ENCODE results near the gene HCN2. TPM values are rescaled to one million over a fixed set of nuclear protein-coding genes. Genes with fewer than 3 reads are reported as not detected.

The HCN2 gene
- total and polyA plus RNA-seq, 2 of the 13 experiments (the other 11 are each of a cell fraction or from before 2014, with no cell fraction given): 0.01 TPM; not detected in 1

- Histone ChIP-seq H3K79me2 (ENCODE audit: insufficient read depth, low read length) (no peaks in the 10 kb centered on the region), H3K4me1 (ENCODE audit: insufficient read depth, low read length) (peaks cover 35% of the 10 kb centered on the region), H2AFZ (ENCODE audit: low read length) (no peak overlapping the region), H3K27me3 (ENCODE audit: control insufficient read depth in 1 of 2, insufficient read depth in 2 of 2, low read length in 2 of 2) (peaks cover 10 to 46% of the 10 kb centered on the region in 2 experiments), H3K4me2 (ENCODE audit: low read depth, low read length) (peak overlapping the region; percentile 55), H3K4me3 (replicated peaks in 1 of 3; ENCODE audit: insufficient read depth in 1 of 3, low read depth in 2 of 3, low read length in 3 of 3) (peak overlapping the region in 1 of 3 experiments; percentile 54; a peak in 1 of 6 replicates), H4K20me1 (ENCODE audit: insufficient read depth, low read length) (peaks cover 38% of the 10 kb centered on the region), H3K9me3 (ENCODE audit: low read length) (no peaks in the 10 kb centered on the region), H3K36me3 (replicated peaks in 1 of 2; ENCODE audit: control insufficient read depth in 1 of 2, insufficient read depth in 2 of 2, low read length in 2 of 2) (no peaks in the 10 kb centered on the region; a peak in 1 of 5 replicates), H3K27ac (ENCODE audit: extremely low read length, insufficient read depth, low read length) (no peak overlapping the region), H3K9ac (ENCODE audit: insufficient read depth, low read depth, low read length) (no peak overlapping the region)
- in situ Hi-C loops (cut with HindIII; ENCODE audit: extremely low pct_ligation_motif_present, low pct_unique_long_range_greater_than_20kb) (loop anchor here (5.0 to 10.0 kb wide), 2 partner anchors 36 to 147 kb away; no protein-coding TSS in a partner anchor), intact Hi-C loops (cut with micrococcal nuclease; ENCODE audit: unreplicated experiment) (loop anchor here (10.0 kb wide), 1 partner anchor 77 kb away; the partner anchor contains the start of gene RNF126)
- ATAC-seq (peak; percentile 60), DNase-seq (ENCODE audit: low spot score) (peak; percentile 57), FAIRE-seq (no peak)
- ChIA-PET POLR2A (interaction anchor here (1.0 kb wide), 1 partner anchor 14 kb away, joined by 3 read pairs; no protein-coding TSS in a partner anchor), CTCF (ENCODE audit: low intra/inter-chr PET ratio, low total read pairs) (interaction anchor here (0.8 to 3.0 kb wide), 4 partner anchors 13 to 45 kb away, joined by 3 to 9 read pairs (median 4); partner anchors contain the start of gene POLRMT)
- 19% methylated on average over 9 of the region's 41 CpGs for WGBS (ENCODE audit: low lambda C conversion rate)
- no TSS peak for BruUV-seq (replicated peaks)
- TF ChIP-seq SP4 (CRISPR knock-in tag; IDR thresholded peaks at IDR 0.05): peak; percentile 49; the same call in 1 of the 2 replicates
- 0 out of 2 replicates have a peak, but pooled peaks have one; percentile 15 for TF ChIP-seq TBX2 (CRISPR knock-in tag; IDR thresholded peaks at IDR 0.05; ENCODE audit: borderline replicate concordance)
- 0 out of 2 replicates have a peak, but pooled peaks have one; percentile 21 for TF ChIP-seq NFYC (CRISPR knock-in tag; IDR thresholded peaks at IDR 0.05)
- no peak for TF ChIP-seq HMG20B (CRISPR knock-in tag; conservative IDR thresholded peaks at IDR 0.05)
- TF ChIP-seq SNAPC5 (CRISPR knock-in tag; IDR thresholded peaks at IDR 0.05; ENCODE audit: borderline replicate concordance): no peak
- 0 out of 2 replicates have a peak, but pooled peaks have one; percentile 19 for TF ChIP-seq ZNF691 (CRISPR knock-in tag; IDR thresholded peaks at IDR 0.05; ENCODE audit: borderline replicate concordance, low read depth)
- peak; percentile 38; the same call in 1 of the 2 replicates for TF ChIP-seq SP5 (CRISPR knock-in tag; IDR thresholded peaks at IDR 0.05; ENCODE audit: borderline replicate concordance, low read depth)
- TF ChIP-seq HINFP (CRISPR knock-in tag; IDR thresholded peaks at IDR 0.05; ENCODE audit: low read depth): no peak
- no peak for TF ChIP-seq ZBTB46 (CRISPR knock-in tag; IDR thresholded peaks at IDR 0.05; ENCODE audit: borderline replicate concordance)
- 0 out of 2 replicates have a peak, but pooled peaks have one; percentile 18 for TF ChIP-seq RXRB (CRISPR knock-in tag; IDR thresholded peaks at IDR 0.05; ENCODE audit: borderline replicate concordance)
- 0 out of 2 replicates have a peak, but pooled peaks have one; percentile 48 for TF ChIP-seq MXD4 (CRISPR knock-in tag; IDR thresholded peaks at IDR 0.05)
- no peak for TF ChIP-seq ZNF17 (CRISPR knock-in tag; IDR thresholded peaks at IDR 0.05)
- TF ChIP-seq TFDP2 (CRISPR knock-in tag; IDR thresholded peaks at IDR 0.05): no peak
- TF ChIP-seq ZSCAN30 (CRISPR knock-in tag; IDR thresholded peaks at IDR 0.05): no peak
- no peak for TF ChIP-seq PRMT3 (CRISPR knock-in tag; IDR thresholded peaks at IDR 0.05; ENCODE audit: borderline replicate concordance, low read depth)
Measured at GRCh38 chr19:588093-588740, 1.5 kb upstream of the HCN2 start.

All from HepG2 (cell line).